ENCODE measurements around the gene WDR20.

DNA sequence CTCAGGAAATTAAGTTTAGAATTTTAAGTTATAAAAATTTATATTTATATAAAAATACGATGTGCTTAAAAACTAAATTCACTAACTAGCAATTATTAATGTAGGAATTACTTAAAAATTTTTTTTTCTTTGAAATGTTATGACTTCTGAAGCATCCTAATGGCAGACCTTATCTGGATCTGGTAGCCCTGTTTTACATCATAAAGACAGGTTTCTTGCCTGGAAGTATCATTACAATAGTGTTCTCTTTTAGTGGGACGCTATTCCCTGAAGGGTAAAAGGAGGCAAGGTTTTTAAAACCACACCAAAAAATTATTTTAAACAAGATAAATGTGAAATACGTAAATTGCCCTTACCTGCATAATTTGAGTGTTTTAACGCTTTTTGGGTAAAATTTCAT lies 2.1 kb downstream of the WDR20 start:
- TF ChIP-seq, protein P1, sequence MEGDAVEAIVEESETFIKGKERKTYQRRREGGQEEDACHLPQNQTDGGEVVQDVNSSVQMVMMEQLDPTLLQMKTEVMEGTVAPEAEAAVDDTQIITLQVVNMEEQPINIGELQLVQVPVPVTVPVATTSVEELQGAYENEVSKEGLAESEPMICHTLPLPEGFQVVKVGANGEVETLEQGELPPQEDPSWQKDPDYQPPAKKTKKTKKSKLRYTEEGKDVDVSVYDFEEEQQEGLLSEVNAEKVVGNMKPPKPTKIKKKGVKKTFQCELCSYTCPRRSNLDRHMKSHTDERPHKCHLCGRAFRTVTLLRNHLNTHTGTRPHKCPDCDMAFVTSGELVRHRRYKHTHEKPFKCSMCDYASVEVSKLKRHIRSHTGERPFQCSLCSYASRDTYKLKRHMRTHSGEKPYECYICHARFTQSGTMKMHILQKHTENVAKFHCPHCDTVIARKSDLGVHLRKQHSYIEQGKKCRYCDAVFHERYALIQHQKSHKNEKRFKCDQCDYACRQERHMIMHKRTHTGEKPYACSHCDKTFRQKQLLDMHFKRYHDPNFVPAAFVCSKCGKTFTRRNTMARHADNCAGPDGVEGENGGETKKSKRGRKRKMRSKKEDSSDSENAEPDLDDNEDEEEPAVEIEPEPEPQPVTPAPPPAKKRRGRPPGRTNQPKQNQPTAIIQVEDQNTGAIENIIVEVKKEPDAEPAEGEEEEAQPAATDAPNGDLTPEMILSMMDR (IDR thresholded peaks at IDR 0.05), result no peak
- TF ChIP-seq POLR2AphosphoS5 (IDR thresholded peaks at IDR 0.05) (no peak), POLR2A (IDR thresholded peaks at IDR 0.05) (no peak)

Measured in breast epithelium (tissue), 3 donors.